Putamen (tissue), 1 donor: ENCODE measurements around the gene SCNN1G.
A peak's percentile ranks its signal among the peaks of the same experiment; 100 is the strongest.

Experiments
- DNase-seq: peaks from one replicate; pipeline ENCODE4 v3.0.0-alpha.2; 2016; ENCODE audit warnings: low spot score

SCNN1G gene

GRCh38 chr16:23196539-23196938, 14.0 kb downstream of the SCNN1G start:
- no peak for DNase-seq

- DNase-seq: no peak
These were observed 19.6 kb downstream of the SCNN1G start for GRCh38 chr16:23202166-23202565.

- no peak for DNase-seq
These were observed 24.4 kb downstream of the SCNN1G start for GRCh38 chr16:23206986-23207385.

GRCh38 chr16:23207485-23207884, 24.9 kb downstream of the SCNN1G start:
- no peak for DNase-seq

GRCh38 chr16:23209606-23210005, 27.1 kb downstream of the SCNN1G start:
- no peak for DNase-seq

GRCh38 chr16:23213831-23214230, 31.3 kb downstream of the SCNN1G start:
- DNase-seq: no peak

GRCh38 chr16:23214796-23215195, 32.3 kb downstream of the SCNN1G start:
- DNase-seq: no peak

GRCh38 chr16:23215435-23215834, 32.9 kb downstream of the SCNN1G start:
- DNase-seq: no peak

GRCh38 chr16:23216658-23217246, 34.2 kb downstream of the SCNN1G start:
- no peak for DNase-seq

GRCh38 chr16:23217646-23218045, 35.1 kb downstream of the SCNN1G start:
- DNase-seq: no peak

- DNase-seq: no peak
These were observed 40.4 kb downstream of the SCNN1G start for GRCh38 chr16:23222929-23223328.

- no peak for DNase-seq
These were observed 40.8 kb downstream of the SCNN1G start for GRCh38 chr16:23223368-23223767.

GRCh38 chr16:23225109-23225508, 42.6 kb downstream of the SCNN1G start:
- DNase-seq: no peak

GRCh38 chr16:23225634-23226033, 43.1 kb downstream of the SCNN1G start:
- no peak for DNase-seq

GRCh38 chr16:23227529-23227928, 45.0 kb downstream of the SCNN1G start:
- DNase-seq: no peak

GRCh38 chr16:23229714-23230113, 47.2 kb downstream of the SCNN1G start:
- no peak for DNase-seq

- DNase-seq: no peak
These were observed 50.3 kb downstream of the SCNN1G start for GRCh38 chr16:23232806-23233205.

GRCh38 chr16:23235176-23235575, 52.6 kb downstream of the SCNN1G start:
- no peak for DNase-seq

GRCh38 chr16:23236983-23237382, 54.4 kb downstream of the SCNN1G start:
- DNase-seq: no peak

GRCh38 chr16:23240994-23241393, 58.4 kb downstream of the SCNN1G start:
- no peak for DNase-seq

GRCh38 chr16:23244122-23244521, 61.6 kb downstream of the SCNN1G start:
- no peak for DNase-seq

GRCh38 chr16:23245268-23245667, 62.7 kb downstream of the SCNN1G start:
- DNase-seq: peak; percentile 20

GRCh38 chr16:23248261-23249194, 66.0 kb downstream of the SCNN1G start:
- no peak for DNase-seq
